Osteoblast (primary cell): ENCODE results near the gene EPS8. TPM values are rescaled to one million over a fixed set of nuclear protein-coding genes. Genes with fewer than 3 reads are reported as not detected.
A peak's percentile ranks its signal among the peaks of the same experiment; 100 is the strongest.

Experiments
- DNase-seq: peaks from one replicate; pipeline ENCODE4 v3.0.0; 2011; ENCODE audit warnings: low spot score, mixed read lengths; ENCODE audit not compliant: insufficient read length; ENCODE audit errors: missing footprints
- H2AFZ ChIP-seq: 2 replicates; pipeline ENCODE4 v1.6.0; 2011; ENCODE audit warnings: mild to moderate bottlenecking, low read length
- H3K27ac ChIP-seq: 2 replicates; pipeline ENCODE4 v1.5.1; 2011; ENCODE audit warnings: mild to moderate bottlenecking, low read depth, low read length, moderate library complexity
- H3K27me3 ChIP-seq: 2 replicates; pipeline ENCODE4 v1.6.0; 2012; ENCODE audit warnings: mild to moderate bottlenecking, control low read depth, inconsistent platforms, low read length, moderate library complexity; ENCODE audit not compliant: insufficient read depth
- H3K36me3 ChIP-seq: 2 replicates; pipeline ENCODE4 v1.5.1; 2011; ENCODE audit warnings: mild to moderate bottlenecking, low read length, control low read depth, moderate library complexity; ENCODE audit not compliant: insufficient read depth
- H3K4me1 ChIP-seq: 2 replicates; pipeline ENCODE4 v1.5.1; 2011; ENCODE audit warnings: mild to moderate bottlenecking, low read length, control low read depth, moderate library complexity; ENCODE audit not compliant: insufficient read depth
- H3K4me2 ChIP-seq: 2 replicates; pipeline ENCODE4 v1.6.0; 2011; ENCODE audit warnings: mild to moderate bottlenecking, low read length; ENCODE audit not compliant: insufficient read depth
- H3K4me3 ChIP-seq: fragments of 200-600 bp; sonication (generic); 3 replicates; pipeline ENCODE4 v1.5.1; 2012; ENCODE audit warnings: mild to moderate bottlenecking, low read length, inconsistent platforms; ENCODE audit not compliant: insufficient read depth
- H3K79me2 ChIP-seq: 2 replicates; pipeline ENCODE4 v1.6.0; 2012; ENCODE audit warnings: mild to moderate bottlenecking, low read length, control low read depth, inconsistent platforms; ENCODE audit not compliant: insufficient read depth
- H3K9me3 ChIP-seq: 2 replicates; pipeline ENCODE4 v1.5.1; 2011; ENCODE audit warnings: low read depth, low read length, control low read depth
- H4K20me1 ChIP-seq: 2 replicates; pipeline ENCODE4 v1.6.0; 2012; ENCODE audit warnings: mild to moderate bottlenecking, low read length, control low read depth; ENCODE audit not compliant: insufficient read depth
- CTCF ChIP-seq: IDR thresholded peaks from 2 replicates; pipeline ENCODE4 v1.5.1; 2011; ENCODE audit warnings: mild to moderate bottlenecking, low read depth, low read length, moderate library complexity; ENCODE audit errors: extremely low read depth
- total RNA-seq: library from RNA; depleted of rRNA; stranded (reverse); fragments of >200 nt; gene quantifications from 2 replicates; pipeline ENCODE4 v1.2.3, GENCODE V29; 2012

EPS8 gene
- total RNA-seq, 1 donor = 160 TPM

DNA sequence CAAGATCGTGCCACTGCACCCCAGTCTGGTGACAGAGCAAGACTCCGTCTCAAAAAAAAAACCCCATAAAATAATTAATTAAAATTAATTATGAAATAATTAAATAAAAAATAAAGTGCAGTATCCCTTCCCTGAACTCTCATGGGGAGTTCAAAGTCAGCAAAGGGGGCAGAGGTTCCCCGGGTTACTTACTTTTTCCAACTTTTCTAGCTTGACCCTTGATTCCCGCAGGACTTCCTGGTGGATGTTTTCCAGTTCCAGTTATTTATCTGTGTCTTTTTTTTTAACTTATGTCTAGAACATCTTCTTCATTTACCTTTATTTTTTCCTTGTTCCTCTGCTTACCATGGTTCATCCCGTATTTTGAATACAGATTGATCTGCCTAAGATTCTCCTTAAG lies 197.4 kb downstream of the EPS8 start:
- Histone ChIP-seq H3K27me3 (no peaks in the 10 kb centered on the region), H3K79me2 (no peaks in the 10 kb centered on the region), H3K4me3 (no peak overlapping the region), H3K9me3 (no peaks in the 10 kb centered on the region), H3K27ac (no peak overlapping the region), H4K20me1 (no peaks in the 10 kb centered on the region), H3K4me1 (peaks cover 5% of the 10 kb centered on the region), H3K4me2 (no peak overlapping the region), H2AFZ (no peak overlapping the region), H3K36me3 (no peaks in the 10 kb centered on the region)
- peak; percentile 27 for DNase-seq
- no peak for TF ChIP-seq CTCF

DNA sequence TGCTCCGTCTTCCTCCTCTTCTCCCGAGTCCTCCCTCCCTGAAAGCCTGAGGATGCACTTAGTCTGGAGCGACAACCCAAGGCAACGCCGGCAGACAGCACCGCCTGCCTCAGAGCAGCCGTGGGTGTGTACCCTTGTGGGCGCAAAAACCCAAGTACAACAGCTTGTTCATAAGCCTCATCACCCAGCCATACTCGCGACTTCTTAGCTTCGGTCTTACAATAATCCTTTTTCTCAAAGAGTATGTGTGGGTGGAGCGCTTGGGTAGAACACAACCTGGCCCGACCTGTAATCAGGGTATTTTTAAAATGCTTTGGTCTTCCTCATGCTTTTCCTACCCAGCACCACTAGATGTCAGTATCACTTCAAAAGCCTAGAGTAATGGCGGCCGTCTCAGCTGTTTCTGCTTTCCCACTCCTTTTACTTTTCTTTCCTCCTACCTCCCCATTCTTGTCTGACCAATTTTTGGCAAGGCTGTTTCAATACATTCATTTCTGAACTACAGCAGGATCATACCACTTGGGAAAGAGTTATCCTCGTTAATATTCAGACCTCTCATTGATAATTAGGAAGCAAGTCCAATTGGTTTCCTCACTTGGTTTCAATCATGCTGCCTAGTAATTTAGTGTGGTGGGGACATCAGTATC lies 198.9 kb downstream of the EPS8 start:
- peak overlapping the region; percentile 52 for H3K27ac ChIP-seq
- peak overlapping the region; percentile 70 for H3K4me3 ChIP-seq
- peaks cover 5% of the 10 kb centered on the region for H3K4me1 ChIP-seq
- no peaks in the 10 kb centered on the region for H4K20me1 ChIP-seq
- no peaks in the 10 kb centered on the region for H3K9me3 ChIP-seq
- DNase-seq = peak; percentile 70
- H3K79me2 ChIP-seq = no peaks in the 10 kb centered on the region
- no peaks in the 10 kb centered on the region for H3K36me3 ChIP-seq
- peak overlapping the region; percentile 90 for H3K4me2 ChIP-seq
- peak overlapping the region; percentile 90 for H2AFZ ChIP-seq
- H3K27me3 ChIP-seq = no peaks in the 10 kb centered on the region
- TF ChIP-seq CTCF = peak; percentile 94

DNA sequence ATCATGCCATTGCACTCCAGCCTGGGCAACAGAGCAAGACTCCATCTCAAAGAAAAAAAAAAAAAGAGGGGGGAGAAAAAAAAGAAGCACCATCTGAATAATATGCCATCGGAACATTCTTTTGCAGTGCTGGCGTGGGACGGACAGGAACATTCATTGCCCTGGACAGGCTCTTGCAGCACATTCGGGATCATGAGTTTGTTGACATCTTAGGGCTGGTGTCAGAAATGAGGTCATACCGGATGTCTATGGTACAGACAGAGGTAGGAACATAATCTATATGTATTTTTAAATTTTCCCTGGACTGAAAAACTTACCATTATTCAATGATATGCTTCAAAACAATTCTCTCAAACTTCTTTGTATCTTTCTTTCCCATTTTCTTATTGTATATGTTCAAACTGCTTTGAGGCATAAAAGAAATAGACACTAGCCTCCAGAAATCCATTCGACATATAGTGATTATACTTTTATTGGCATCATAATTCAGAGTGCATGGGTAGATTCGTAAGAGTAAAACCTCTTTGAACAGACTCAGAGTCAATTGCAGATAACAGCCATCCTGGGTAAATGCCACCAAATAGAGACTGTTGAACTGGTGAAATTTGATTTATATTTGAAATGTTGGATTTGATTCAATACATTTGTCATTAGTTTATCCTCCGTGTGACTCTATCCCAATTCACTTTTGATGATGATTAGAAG lies 199.7 kb downstream of the EPS8 start:
- H4K20me1 ChIP-seq = no peaks in the 10 kb centered on the region
- H3K79me2 ChIP-seq = no peaks in the 10 kb centered on the region
- H3K4me3 ChIP-seq = peak overlapping the region; percentile 70
- peak overlapping the region; percentile 90 for H2AFZ ChIP-seq
- H3K27ac ChIP-seq = no peak overlapping the region
- no peaks in the 10 kb centered on the region for H3K27me3 ChIP-seq
- H3K9me3 ChIP-seq = no peaks in the 10 kb centered on the region
- no peak for DNase-seq
- TF ChIP-seq CTCF = no peak
- H3K4me2 ChIP-seq = peak overlapping the region; percentile 90
- no peaks in the 10 kb centered on the region for H3K36me3 ChIP-seq
- H3K4me1 ChIP-seq = peaks cover 5% of the 10 kb centered on the region

DNA sequence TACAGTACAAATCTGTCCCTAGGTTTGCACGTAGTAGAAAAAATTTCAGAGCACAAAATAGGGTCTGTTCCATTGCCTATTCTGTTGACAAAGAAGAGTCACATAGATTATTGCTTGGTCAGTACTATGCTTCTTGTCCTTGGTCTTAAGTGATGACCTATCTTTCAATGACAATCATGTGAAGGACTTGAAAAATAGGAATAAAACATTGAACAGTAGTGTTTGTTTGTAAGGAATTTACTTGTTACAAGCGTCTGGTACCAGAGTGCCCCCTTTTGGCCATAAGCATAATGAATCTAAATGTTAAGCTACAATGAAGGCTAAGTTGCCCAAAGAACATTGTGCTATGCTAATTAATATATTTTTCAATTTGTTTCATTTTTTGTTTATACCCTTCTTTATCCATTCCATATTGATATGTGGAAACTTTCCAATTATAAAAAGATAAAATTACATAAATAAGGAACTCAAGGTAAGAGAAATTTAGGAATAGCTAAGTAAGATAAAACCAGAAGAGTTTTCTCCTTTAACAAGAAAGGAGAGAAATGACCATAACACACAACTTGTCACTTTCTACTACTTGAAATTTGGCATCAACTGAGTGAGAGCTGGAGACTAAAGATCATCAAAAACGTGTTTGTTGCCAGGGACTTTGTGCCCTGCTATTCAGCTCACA lies 204.7 kb downstream of the EPS8 start:
- Histone ChIP-seq H3K27me3 (no peaks in the 10 kb centered on the region), H3K9me3 (no peaks in the 10 kb centered on the region), H4K20me1 (no peaks in the 10 kb centered on the region), H3K27ac (no peak overlapping the region), H3K4me1 (no peaks in the 10 kb centered on the region), H3K4me2 (no peak overlapping the region), H3K79me2 (no peaks in the 10 kb centered on the region), H2AFZ (no peak overlapping the region), H3K36me3 (no peaks in the 10 kb centered on the region), H3K4me3 (no peak overlapping the region)
- TF ChIP-seq CTCF = peak; percentile 79
- DNase-seq = no peak
